Activated CD8-positive, alpha-beta T cell treated with anti-CD3 and anti-CD28 coated beads for 36 hours (primary cell): ENCODE measurements around the gene LRRD1. TPM values are rescaled to one million over a fixed set of nuclear protein-coding genes. Genes with fewer than 3 reads are reported as not detected.
"Not testable (repeated sequence)": the region's sequence is repeated elsewhere in the genome, so short reads cannot be mapped to it uniquely, and the experiment has no call there.

Experiments
- ATAC-seq: fragments of 200-7000 bp; cut with Tn5 transposase; one replicate; pipeline ENCODE4 v1.10.0; 2021; ENCODE audit warnings: mild to moderate bottlenecking, moderate library complexity
- CTCF ChIA-PET: fragments of 350-600 bp; sonication (Branson Sonifier 250); formaldehyde crosslinking; loops from one replicate; lab custom pipeline; 2021; ENCODE audit warnings: antibody characterized with exemption; lab: Charles Lee
- POLR2A ChIA-PET: fragments of 350-600 bp; sonication (Branson Sonifier 250); formaldehyde crosslinking; loops from one replicate; lab custom pipeline; 2021; ENCODE audit warnings: antibody characterized with exemption; lab: Charles Lee
- DNase-seq: peaks from one replicate; pipeline ENCODE4 v3.0.0-alpha.2; 2020
- H3K27ac Mint-ChIP-seq: one replicate; pipeline ENCODE4 v1.8.0; 2021; ENCODE audit warnings: mild to moderate bottlenecking, mixed read lengths
- H3K27me3 Mint-ChIP-seq: one replicate; pipeline ENCODE4 v1.8.0; 2021; ENCODE audit warnings: mixed read lengths
- H3K36me3 Mint-ChIP-seq: one replicate; pipeline ENCODE4 v1.8.0; 2021; ENCODE audit warnings: low read depth, mixed read lengths
- H3K4me1 Mint-ChIP-seq: one replicate; pipeline ENCODE4 v1.8.0; 2021; ENCODE audit warnings: low read depth, mixed read lengths
- H3K4me3 Mint-ChIP-seq: one replicate; pipeline ENCODE4 v1.8.0; 2021; ENCODE audit warnings: mild to moderate bottlenecking, moderate library complexity, mixed read lengths
- H3K9me3 Mint-ChIP-seq: one replicate; pipeline ENCODE4 v1.8.0; 2021; ENCODE audit warnings: mixed read lengths
- CTCF ChIP-seq: fragments of 200-600 bp; IDR thresholded peaks from one replicate; pipeline ENCODE4 v1.8.0; 2022; ENCODE audit warnings: antibody characterized with exemption, mild to moderate bottlenecking
- intact Hi-C: fragments of 100-400 bp; cut with micrococcal nuclease; formaldehyde crosslinking; loops from one replicate; pipeline ENCODE4 v1.10.0; 2022
- total RNA-seq, 2 experiments: library from RNA; stranded (reverse); gene quantifications; one replicate each; pipeline ENCODE4 v1.2.3, GENCODE V29; 2021

The LRRD1 gene
- total RNA-seq, 2 experiments from 2014 or later = not detected

GRCh38 chr7:92116949-92117348 is 62.0 kb downstream of the LRRD1 start:
- no peak for TF ChIP-seq CTCF
- ATAC-seq (no peak), DNase-seq (no peak)
- POLR2A ChIA-PET = no interaction called here
- Mint-ChIP-seq H3K4me1 (peaks cover 6% of the 10 kb centered on the region), H3K27ac (no peak overlapping the region), H3K9me3 (peaks cover 2% of the 10 kb centered on the region), H3K4me3 (no peak overlapping the region), H3K27me3 (no peaks in the 10 kb centered on the region), H3K36me3 (peaks cover 54% of the 10 kb centered on the region)
- CTCF ChIA-PET = no interaction called here
- intact Hi-C loops = no loop called here

GRCh38 chr7:92115821-92116220 is 63.1 kb downstream of the LRRD1 start:
- CTCF ChIA-PET = no interaction called here
- ATAC-seq = no peak
- intact Hi-C loops = no loop called here

GRCh38 chr7:92110857-92111256 is 68.1 kb downstream of the LRRD1 start:
- Mint-ChIP-seq H3K9me3 (no peaks in the 10 kb centered on the region), H3K4me3 (no peak overlapping the region), H3K27me3 (no peaks in the 10 kb centered on the region), H3K27ac (no peak overlapping the region), H3K36me3 (peaks cover 22% of the 10 kb centered on the region), H3K4me1 (no peaks in the 10 kb centered on the region)
- no peak for TF ChIP-seq CTCF
- ChIA-PET CTCF (no interaction called here), POLR2A (no interaction called here)
- DNase-seq (no peak), ATAC-seq (no peak)
- intact Hi-C loops = no loop called here

More at GRCh38 chr7:92115821-92116220, 63.1 kb downstream of the LRRD1 start:
- TF ChIP-seq CTCF = no peak
- DNase-seq = no peak
- no peak overlapping the region for H3K4me3 Mint-ChIP-seq
- peaks cover 2% of the 10 kb centered on the region for H3K9me3 Mint-ChIP-seq
- peaks cover 44% of the 10 kb centered on the region for H3K36me3 Mint-ChIP-seq
- peaks cover 6% of the 10 kb centered on the region for H3K4me1 Mint-ChIP-seq
- no peaks in the 10 kb centered on the region for H3K27me3 Mint-ChIP-seq
- POLR2A ChIA-PET = no interaction called here
- no peak overlapping the region for H3K27ac Mint-ChIP-seq

GRCh38 chr7:92108821-92109220 is 70.1 kb downstream of the LRRD1 start:
- H3K27ac Mint-ChIP-seq = no peak overlapping the region
- no peaks in the 10 kb centered on the region for H3K27me3 Mint-ChIP-seq
- TF ChIP-seq CTCF = no peak
- ATAC-seq (no peak), DNase-seq (no peak)
- POLR2A ChIA-PET = no interaction called here
- no peaks in the 10 kb centered on the region for H3K9me3 Mint-ChIP-seq
- no peaks in the 10 kb centered on the region for H3K4me1 Mint-ChIP-seq
- H3K4me3 Mint-ChIP-seq = no peak overlapping the region
- H3K36me3 Mint-ChIP-seq = peaks cover 6% of the 10 kb centered on the region
- CTCF ChIA-PET = no interaction called here
- intact Hi-C loops = no loop called here

- DNase-seq, H3K27ac Mint-ChIP-seq, POLR2A ChIA-PET, H3K4me1 Mint-ChIP-seq, ATAC-seq, H3K4me3 Mint-ChIP-seq, intact Hi-C loops, H3K27me3 Mint-ChIP-seq, CTCF ChIA-PET, H3K9me3 Mint-ChIP-seq: not testable (repeated sequence)
- peaks cover 24% of the 10 kb centered on the region for H3K36me3 Mint-ChIP-seq
Observed at GRCh38 chr7:92102862-92103261, 76.1 kb downstream of the LRRD1 start.

- no peak for ATAC-seq
- H3K27me3 Mint-ChIP-seq = no peaks in the 10 kb centered on the region
Observed at GRCh38 chr7:92100534-92100933, 78.4 kb downstream of the LRRD1 start.

More at GRCh38 chr7:92100534-92100933, 78.4 kb downstream of the LRRD1 start:
- Mint-ChIP-seq H3K36me3 (peaks cover 30% of the 10 kb centered on the region), H3K4me1 (no peaks in the 10 kb centered on the region), H3K4me3 (no peak overlapping the region), H3K9me3 (no peaks in the 10 kb centered on the region), H3K27ac (no peak overlapping the region)
- intact Hi-C loops = no loop called here
- DNase-seq = no peak
- TF ChIP-seq CTCF = no peak
- POLR2A ChIA-PET = no interaction called here
- CTCF ChIA-PET = no interaction called here
